Immature natural killer cell (primary cell): ENCODE results near the gene CISTR. TPM values are rescaled to one million over a fixed set of nuclear protein-coding genes. Genes with fewer than 3 reads are reported as not detected.

Source experiments
- DNase-seq, 3 donors: peaks; one replicate each; pipeline ENCODE4 v3.0.0; 2022; ENCODE audit warnings: mixed read lengths in 1 of 3
- H3K27ac Mint-ChIP-seq, 6 donors: one replicate each; pipeline ENCODE4 v1.8.0; 2020; ENCODE audit warnings: mixed read lengths in 6 of 6, mild to moderate bottlenecking in 5 of 6, inconsistent platforms in 4 of 6, moderate library complexity in 3 of 6
- H3K27me3 Mint-ChIP-seq, 3 donors: one replicate each; pipeline ENCODE4 v1.8.0; 2020 to 2021; ENCODE audit warnings: low read depth in 3 of 3, mild to moderate bottlenecking in 3 of 3, mixed read lengths in 3 of 3, moderate library complexity in 3 of 3, inconsistent platforms in 1 of 3
- H3K36me3 Mint-ChIP-seq, 3 donors: one replicate each; pipeline ENCODE4 v1.8.0; 2020; ENCODE audit warnings: mixed read lengths in 3 of 3, inconsistent platforms in 2 of 3, mild to moderate bottlenecking in 2 of 3
- H3K4me1 Mint-ChIP-seq, 2 donors: one replicate each; pipeline ENCODE4 v1.8.0; 2020; ENCODE audit warnings: inconsistent platforms in 2 of 2, mild to moderate bottlenecking in 2 of 2, mixed read lengths in 2 of 2, moderate library complexity in 1 of 2
- H3K4me3 Mint-ChIP-seq, 5 donors: one replicate each; pipeline ENCODE4 v1.8.0; 2020; ENCODE audit warnings: mild to moderate bottlenecking in 5 of 5, mixed read lengths in 5 of 5, inconsistent platforms in 3 of 5, moderate library complexity in 3 of 5
- H3K9me3 Mint-ChIP-seq, 6 donors: one replicate each; pipeline ENCODE4 v1.8.0; 2020; ENCODE audit warnings: mild to moderate bottlenecking in 6 of 6, mixed read lengths in 6 of 6, inconsistent platforms in 4 of 6, moderate library complexity in 3 of 6
- polyA plus RNA-seq, 3 donors: library from polyadenylated mRNA; unstranded; fragments of 300-500 nt; fragmentation: Illumina TruSeq; gene quantifications; one replicate each; pipeline ENCODE4 v1.2.3, GENCODE V29; 2021

Gene CISTR
- polyA plus RNA-seq, 3 donors from 2014 or later: not detected

DNA sequence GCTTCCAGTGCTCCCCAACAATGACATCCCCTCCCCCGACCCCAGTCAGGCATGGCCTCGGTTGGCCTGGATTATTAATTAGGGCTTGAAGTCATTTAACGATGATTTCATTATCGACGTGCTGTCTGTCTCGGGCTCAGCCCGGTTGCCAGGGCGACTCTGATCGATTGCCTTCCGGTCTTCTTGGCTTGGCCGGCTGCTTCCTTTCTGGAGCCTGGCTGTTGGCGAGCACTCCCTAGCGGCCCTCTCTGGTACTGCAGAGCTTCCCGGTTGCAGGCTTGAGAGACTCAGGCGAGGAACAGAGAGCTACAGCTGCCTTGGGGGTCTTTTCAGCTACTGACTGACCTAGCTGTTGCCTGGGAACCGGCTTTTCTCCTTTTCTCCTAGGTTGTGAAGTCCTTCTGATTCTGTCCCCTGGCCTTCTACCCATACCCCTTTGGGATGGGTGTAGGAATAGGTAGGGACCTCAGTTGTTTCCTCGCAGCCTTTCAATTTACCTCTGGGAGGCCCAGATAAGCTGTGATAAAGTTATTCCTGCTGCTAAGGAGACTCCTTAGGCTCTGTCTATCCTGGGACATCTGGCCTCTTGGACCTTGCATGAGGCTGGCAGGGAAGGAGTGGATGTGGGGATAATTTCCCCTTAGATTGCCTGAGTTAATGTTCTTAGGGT is 5.5 kb upstream of the CISTR start:
- peak overlapping the region; percentile 64 to 88 (median 75) for H3K4me3 Mint-ChIP-seq
- H3K4me1 Mint-ChIP-seq: peaks cover 0 to 13% of the 10 kb centered on the region in 2 donors
- peaks cover 8 to 20% (median 16%) of the 10 kb centered on the region in 3 donors for H3K27me3 Mint-ChIP-seq
- no peaks in the 10 kb centered on the region for H3K9me3 Mint-ChIP-seq
- peak; percentile 76 to 80 (median 77) for DNase-seq
- no peaks in the 10 kb centered on the region for H3K36me3 Mint-ChIP-seq
- peak overlapping the region in 5 of 6 donors; percentile 55 to 89 (median 68) for H3K27ac Mint-ChIP-seq

GRCh38 chr12:53756300-53757100 is 4.7 kb upstream of the CISTR start:
- Mint-ChIP-seq H3K27me3 (peaks cover 10 to 16% (median 15%) of the 10 kb centered on the region in 3 donors), H3K27ac (peak overlapping the region in 2 of 6 donors; percentile 68 to 73), H3K4me3 (peak overlapping the region; percentile 4 to 88 (median 35)), H3K9me3 (no peaks in the 10 kb centered on the region), H3K4me1 (peaks cover 0 to 16% of the 10 kb centered on the region in 2 donors), H3K36me3 (no peaks in the 10 kb centered on the region)
- no peak for DNase-seq

DNA sequence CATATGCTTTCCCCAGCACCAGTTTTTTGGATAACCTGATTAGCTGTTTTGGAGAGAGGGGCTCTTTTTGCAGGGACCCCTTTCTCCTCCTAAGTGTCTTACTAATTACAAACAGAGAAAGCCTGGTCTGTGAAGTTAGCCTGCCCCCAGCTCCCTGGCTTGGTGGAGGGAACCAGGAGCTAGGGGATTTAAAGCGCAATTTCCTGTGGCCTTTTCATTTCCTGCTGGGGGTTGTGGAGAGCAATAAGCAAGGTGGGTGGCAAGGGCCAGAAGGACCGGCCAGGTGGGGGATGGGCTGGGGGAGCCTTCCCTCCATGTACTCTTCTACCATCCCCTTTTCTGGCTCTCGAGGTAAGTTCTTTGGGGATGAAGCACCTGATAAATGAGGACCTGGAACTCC is 4.1 kb upstream of the CISTR start:
- H3K36me3 Mint-ChIP-seq: no peaks in the 10 kb centered on the region
- no peak overlapping the region for H3K27ac Mint-ChIP-seq
- DNase-seq: no peak
- peaks cover 0 to 16% of the 10 kb centered on the region in 2 donors for H3K4me1 Mint-ChIP-seq
- peaks cover 11 to 16% (median 12%) of the 10 kb centered on the region in 3 donors for H3K27me3 Mint-ChIP-seq
- H3K4me3 Mint-ChIP-seq: peak overlapping the region in 1 of 5 donors; percentile 43
- no peaks in the 10 kb centered on the region for H3K9me3 Mint-ChIP-seq

DNA sequence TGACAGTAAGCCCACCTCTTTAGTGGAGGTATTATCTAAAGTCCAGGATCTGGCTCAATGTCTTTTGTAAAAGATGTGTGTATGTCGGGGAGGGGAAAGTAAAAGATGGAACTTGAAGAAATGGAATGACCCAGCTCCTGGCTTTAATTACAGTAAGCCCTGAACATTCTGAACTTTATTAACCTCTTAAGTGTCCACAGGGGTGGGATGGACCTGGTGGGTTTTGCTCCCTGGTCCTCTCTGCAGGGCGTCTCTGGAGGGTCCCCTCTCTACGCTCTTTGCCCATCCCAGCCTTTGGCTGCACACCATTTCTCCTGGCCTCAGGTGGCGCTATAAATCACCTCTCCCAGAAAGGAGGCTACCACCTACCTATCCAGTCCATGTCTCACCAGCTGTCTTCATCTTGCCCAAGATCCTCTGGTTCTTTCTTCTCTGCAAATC is 3.7 kb upstream of the CISTR start:
- H3K36me3 Mint-ChIP-seq: no peaks in the 10 kb centered on the region
- H3K9me3 Mint-ChIP-seq: no peaks in the 10 kb centered on the region
- peaks cover 0 to 16% of the 10 kb centered on the region in 2 donors for H3K4me1 Mint-ChIP-seq
- no peak overlapping the region for H3K27ac Mint-ChIP-seq
- no peak overlapping the region for H3K4me3 Mint-ChIP-seq
- DNase-seq: no peak
- peaks cover 10 to 16% (median 14%) of the 10 kb centered on the region in 3 donors for H3K27me3 Mint-ChIP-seq

- Mint-ChIP-seq H3K36me3 (no peaks in the 10 kb centered on the region), H3K4me1 (peaks cover 0 to 16% of the 10 kb centered on the region in 2 donors), H3K27me3 (peaks cover 10 to 12% (median 10%) of the 10 kb centered on the region in 3 donors), H3K9me3 (no peaks in the 10 kb centered on the region), H3K27ac (no peak overlapping the region), H3K4me3 (no peak overlapping the region)
- DNase-seq: no peak
Measured at GRCh38 chr12:53754633-53755264, 3.0 kb upstream of the CISTR start.

DNA sequence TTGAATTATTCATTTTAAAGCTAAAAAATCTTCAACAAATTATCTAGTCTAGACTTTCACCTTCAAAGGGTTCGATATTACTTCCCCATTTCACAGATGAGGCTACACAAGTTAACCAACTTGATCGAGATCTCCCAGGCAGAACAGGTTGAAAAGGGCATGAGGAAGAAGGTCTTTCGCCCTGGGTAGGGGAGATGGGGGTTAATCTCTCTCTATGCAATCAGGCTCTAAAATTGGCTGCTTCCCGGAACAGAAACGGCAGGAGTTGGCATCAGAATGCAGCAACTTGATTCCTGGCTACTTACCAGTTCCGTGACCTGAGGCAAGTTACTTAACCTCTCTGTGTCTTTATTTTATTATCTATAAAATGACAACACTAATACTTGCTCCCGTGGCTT is 2.4 kb upstream of the CISTR start:
- no peak for DNase-seq
- Mint-ChIP-seq H3K36me3 (no peaks in the 10 kb centered on the region), H3K27ac (no peak overlapping the region), H3K4me1 (peaks cover 0 to 16% of the 10 kb centered on the region in 2 donors), H3K4me3 (no peak overlapping the region), H3K9me3 (no peaks in the 10 kb centered on the region), H3K27me3 (peaks cover 6 to 10% (median 10%) of the 10 kb centered on the region in 3 donors)

DNA sequence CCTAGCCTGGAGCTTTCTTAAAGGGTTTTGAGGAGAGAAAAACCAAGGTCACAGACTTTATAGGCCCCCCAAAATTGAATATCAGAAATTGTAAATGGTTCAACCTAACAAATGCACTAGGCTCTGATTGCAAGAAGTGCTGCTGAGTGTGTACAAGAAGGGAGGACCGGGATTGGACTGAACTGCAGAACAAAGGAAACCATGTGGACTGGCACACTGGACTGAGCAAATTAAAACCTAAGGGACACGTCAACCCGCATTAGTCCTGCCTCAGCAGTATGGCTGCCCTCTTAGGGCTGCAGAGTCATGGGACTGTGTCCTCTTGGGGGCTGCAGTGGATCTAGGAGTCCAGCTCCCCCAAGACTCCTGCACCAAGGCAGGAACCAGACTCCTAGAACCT is 842 bp upstream of the CISTR start:
- DNase-seq: no peak
- Mint-ChIP-seq H3K27ac (no peak overlapping the region), H3K36me3 (no peaks in the 10 kb centered on the region), H3K27me3 (peaks cover 5 to 8% (median 5%) of the 10 kb centered on the region in 3 donors), H3K4me1 (peaks cover 2 to 16% of the 10 kb centered on the region in 2 donors), H3K9me3 (no peaks in the 10 kb centered on the region), H3K4me3 (no peak overlapping the region)

DNA sequence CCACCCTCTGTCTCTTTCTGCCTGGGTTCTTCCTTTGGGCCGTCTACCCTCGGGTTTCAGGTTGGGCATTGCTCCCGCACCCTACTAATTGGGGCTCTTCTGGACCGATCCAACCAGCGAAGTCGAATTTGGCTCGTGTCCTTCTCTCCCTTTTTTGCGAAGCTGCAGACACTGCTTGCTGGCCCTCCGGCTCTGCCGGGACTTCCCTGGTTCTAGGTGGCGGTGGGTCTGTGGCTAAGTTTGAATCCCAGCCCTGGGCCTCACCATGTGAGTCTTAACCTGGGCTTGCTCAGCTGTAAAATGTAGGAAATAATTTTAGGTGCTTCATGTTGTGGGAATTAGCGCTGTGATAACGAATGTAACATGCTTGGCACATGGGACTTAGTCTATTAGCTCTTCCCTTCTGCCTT is 418 bp upstream of the CISTR start:
- H3K27me3 Mint-ChIP-seq: peaks cover 5 to 9% (median 8%) of the 10 kb centered on the region in 3 donors
- no peak for DNase-seq
- no peak overlapping the region for H3K4me3 Mint-ChIP-seq
- H3K27ac Mint-ChIP-seq: no peak overlapping the region
- H3K4me1 Mint-ChIP-seq: peaks cover 6 to 18% of the 10 kb centered on the region in 2 donors
- no peaks in the 10 kb centered on the region for H3K9me3 Mint-ChIP-seq
- no peaks in the 10 kb centered on the region for H3K36me3 Mint-ChIP-seq

DNA sequence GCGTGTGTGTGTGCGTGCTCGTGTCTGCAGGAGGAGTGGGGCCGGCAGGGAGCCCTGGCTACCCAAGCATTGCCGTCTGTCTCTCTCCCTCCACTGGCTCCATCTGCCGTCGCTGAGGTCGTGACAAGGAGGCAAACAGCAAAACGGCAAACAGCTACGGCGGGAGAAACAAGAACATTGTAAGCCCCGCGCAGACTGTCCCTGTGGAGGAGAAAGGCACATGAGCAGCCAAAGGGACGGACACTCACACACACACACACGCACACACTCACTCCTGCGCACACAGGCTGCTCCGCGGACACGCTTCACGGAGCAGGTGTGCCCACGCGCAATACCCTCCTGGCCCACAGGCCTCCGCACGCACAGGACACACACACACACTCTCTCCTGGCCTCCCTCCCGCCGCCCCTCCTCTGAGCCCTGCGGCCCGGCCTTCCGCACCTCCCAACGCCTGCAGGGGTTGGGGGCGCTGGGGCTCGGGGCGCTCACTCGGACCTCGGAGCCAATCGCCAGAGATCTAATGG is 905 bp downstream of the CISTR start:
- H3K36me3 Mint-ChIP-seq: no peaks in the 10 kb centered on the region
- peaks cover 8 to 13% (median 9%) of the 10 kb centered on the region in 3 donors for H3K27me3 Mint-ChIP-seq
- peak in 2 of 3 donors; percentile 50 to 51 for DNase-seq
- H3K4me3 Mint-ChIP-seq: no peak overlapping the region
- H3K4me1 Mint-ChIP-seq: peaks cover 12 to 19% of the 10 kb centered on the region in 2 donors
- H3K9me3 Mint-ChIP-seq: no peaks in the 10 kb centered on the region
- H3K27ac Mint-ChIP-seq: peak overlapping the region in 1 of 6 donors; percentile 69

DNA sequence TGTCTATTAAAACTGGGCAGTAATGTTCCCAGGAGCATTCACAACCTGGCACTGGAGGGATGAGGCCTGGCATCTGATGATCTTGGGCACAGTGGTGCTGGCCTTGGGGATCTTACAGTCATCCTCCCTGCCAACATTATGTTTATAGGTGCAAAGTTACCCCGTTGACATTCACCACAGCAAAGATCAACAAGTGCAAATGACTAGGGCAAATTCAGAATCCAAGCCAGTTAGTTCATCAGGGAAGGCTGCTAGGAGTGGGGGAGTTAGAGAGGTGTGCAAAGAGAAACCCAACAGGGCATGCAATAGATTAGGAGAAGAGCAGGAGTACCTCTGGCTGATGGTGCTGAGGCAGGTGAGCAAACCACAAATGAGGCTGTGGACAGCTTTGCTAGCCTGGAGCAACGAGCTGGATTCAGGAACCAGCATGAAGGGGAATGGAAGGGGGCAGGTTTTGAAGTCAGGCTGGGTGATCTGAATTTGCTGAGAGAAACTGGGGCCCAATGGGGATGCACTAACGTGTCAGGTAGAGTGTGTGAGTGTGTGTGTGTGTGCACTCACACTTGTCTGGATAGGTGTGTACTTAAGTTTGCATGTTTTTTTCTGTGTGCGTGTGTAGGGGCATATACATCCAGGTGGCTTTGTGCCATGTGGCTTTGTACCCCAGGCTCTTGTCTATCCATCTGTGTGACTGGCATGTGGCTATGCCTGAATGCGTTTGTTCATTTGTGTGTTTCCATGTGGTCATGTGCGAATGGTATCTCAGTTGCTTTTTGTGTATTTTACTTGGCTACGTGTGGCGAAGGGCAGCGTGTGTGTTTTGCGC is 1.6 kb downstream of the CISTR start:
- no peak overlapping the region for H3K4me3 Mint-ChIP-seq
- no peaks in the 10 kb centered on the region for H3K9me3 Mint-ChIP-seq
- H3K27me3 Mint-ChIP-seq: peaks cover 8 to 15% (median 14%) of the 10 kb centered on the region in 3 donors
- H3K27ac Mint-ChIP-seq: peak overlapping the region in 1 of 6 donors; percentile 69
- DNase-seq: no peak
- H3K4me1 Mint-ChIP-seq: peaks cover 10 to 21% of the 10 kb centered on the region in 2 donors
- no peaks in the 10 kb centered on the region for H3K36me3 Mint-ChIP-seq

GRCh38 chr12:53748072-53748840 is 3.5 kb downstream of the CISTR start:
- Mint-ChIP-seq H3K4me1 (peaks cover 14 to 26% of the 10 kb centered on the region in 2 donors), H3K9me3 (no peaks in the 10 kb centered on the region), H3K4me3 (no peak overlapping the region), H3K36me3 (no peaks in the 10 kb centered on the region), H3K27me3 (peaks cover 12 to 24% (median 17%) of the 10 kb centered on the region in 3 donors), H3K27ac (no peak overlapping the region)
- DNase-seq: no peak

- Mint-ChIP-seq H3K4me1 (peaks cover 14 to 27% of the 10 kb centered on the region in 2 donors), H3K27me3 (peaks cover 13 to 24% (median 24%) of the 10 kb centered on the region in 3 donors), H3K36me3 (no peaks in the 10 kb centered on the region), H3K4me3 (peak overlapping the region in 3 of 5 donors; percentile 26 to 61 (median 38)), H3K9me3 (no peaks in the 10 kb centered on the region), H3K27ac (peak overlapping the region in 1 of 6 donors; percentile 68)
- no peak for DNase-seq
Measured at GRCh38 chr12:53747095-53747494, 4.7 kb downstream of the CISTR start.
